MG63 (cell line): ENCODE measurements around the gene GPS1. TPM values are rescaled to one million over a fixed set of nuclear protein-coding genes. Genes with fewer than 3 reads are reported as not detected.

Experiments used
- DNase-seq: peaks from one replicate; pipeline ENCODE4 v3.0.0-alpha.2; 2020
- H3K27me3 ChIP-seq: fragments of 250-450 bp; sonication (Bioruptor Pico); 2 replicates; pipeline ENCODE4 v1.5.1; 2020; ENCODE audit warnings: mild to moderate bottlenecking, moderate library complexity
- H3K36me3 ChIP-seq: fragments of 250-450 bp; sonication (Bioruptor Pico); 2 replicates; pipeline ENCODE4 v1.5.1; 2020; ENCODE audit warnings: mild to moderate bottlenecking, moderate library complexity
- H3K4me3 ChIP-seq: fragments of 250-450 bp; sonication (Bioruptor Pico); 2 replicates; pipeline ENCODE4 v1.5.1; 2020; ENCODE audit warnings: mild to moderate bottlenecking, moderate library complexity
- H3K9me3 ChIP-seq: fragments of 250-450 bp; sonication (Bioruptor Pico); 2 replicates; pipeline ENCODE4 v1.5.1; 2020; ENCODE audit warnings: mild to moderate bottlenecking, moderate library complexity
- total RNA-seq: library from RNA; depleted of rRNA; stranded (reverse); fragments of >200 nt; shearing (Covaris generic); gene quantifications from 2 replicates; pipeline ENCODE4 v1.2.3, GENCODE V29; 2014; ENCODE audit warnings: low replicate concordance

GPS1 gene
- total RNA-seq, 1 experiment from 2014 or later = 181 TPM

GRCh38 chr17:82059272-82060000 lies 7.7 kb downstream of the GPS1 start:
- DNase-seq = no peak
- Histone ChIP-seq H3K36me3 (peaks cover 92% of the 10 kb centered on the region), H3K27me3 (no peaks in the 10 kb centered on the region), H3K9me3 (no peaks in the 10 kb centered on the region), H3K4me3 (no peak overlapping the region)

- H3K9me3 ChIP-seq = no peaks in the 10 kb centered on the region
- no peak overlapping the region for H3K4me3 ChIP-seq
- no peak for DNase-seq
- no peaks in the 10 kb centered on the region for H3K27me3 ChIP-seq
- peaks cover 92% of the 10 kb centered on the region for H3K36me3 ChIP-seq
Observed at GRCh38 chr17:82060001-82060380, 8.3 kb downstream of the GPS1 start.

GRCh38 chr17:82060614-82061013 lies 8.9 kb downstream of the GPS1 start:
- no peaks in the 10 kb centered on the region for H3K9me3 ChIP-seq
- H3K4me3 ChIP-seq = no peak overlapping the region
- H3K27me3 ChIP-seq = no peaks in the 10 kb centered on the region
- H3K36me3 ChIP-seq = peaks cover 90% of the 10 kb centered on the region
- DNase-seq = no peak

GRCh38 chr17:82061047-82061925 lies 9.6 kb downstream of the GPS1 start:
- Histone ChIP-seq H3K27me3 (no peaks in the 10 kb centered on the region), H3K9me3 (no peaks in the 10 kb centered on the region), H3K36me3 (peaks cover 83% of the 10 kb centered on the region), H3K4me3 (no peak overlapping the region)
- no peak for DNase-seq

- Histone ChIP-seq H3K4me3 (no peak overlapping the region), H3K36me3 (peaks cover 73% of the 10 kb centered on the region), H3K9me3 (no peaks in the 10 kb centered on the region), H3K27me3 (no peaks in the 10 kb centered on the region)
- DNase-seq = no peak
Observed at GRCh38 chr17:82062076-82062983, 10.6 kb downstream of the GPS1 start.

GRCh38 chr17:82062984-82063368 lies 11.3 kb downstream of the GPS1 start:
- Histone ChIP-seq H3K36me3 (peaks cover 66% of the 10 kb centered on the region), H3K27me3 (no peaks in the 10 kb centered on the region), H3K4me3 (no peak overlapping the region), H3K9me3 (no peaks in the 10 kb centered on the region)
- no peak for DNase-seq

GRCh38 chr17:82063424-82064415 lies 12.0 kb downstream of the GPS1 start:
- H3K9me3 ChIP-seq = no peaks in the 10 kb centered on the region
- no peak for DNase-seq
- no peaks in the 10 kb centered on the region for H3K27me3 ChIP-seq
- peak overlapping the region; percentile 93; the same call in 1 of the 2 replicates for H3K4me3 ChIP-seq
- peaks cover 61% of the 10 kb centered on the region for H3K36me3 ChIP-seq

- H3K36me3 ChIP-seq = peaks cover 52% of the 10 kb centered on the region
- peak overlapping the region; percentile 93 for H3K4me3 ChIP-seq
- H3K9me3 ChIP-seq = no peaks in the 10 kb centered on the region
- no peaks in the 10 kb centered on the region for H3K27me3 ChIP-seq
- no peak for DNase-seq
Observed at GRCh38 chr17:82064433-82065192, 12.9 kb downstream of the GPS1 start.

- Histone ChIP-seq H3K4me3 (peak overlapping the region; percentile 93), H3K36me3 (peaks cover 46% of the 10 kb centered on the region), H3K27me3 (no peaks in the 10 kb centered on the region), H3K9me3 (no peaks in the 10 kb centered on the region)
- no peak for DNase-seq
Observed at GRCh38 chr17:82065193-82065637, 13.5 kb downstream of the GPS1 start.

- Histone ChIP-seq H3K27me3 (no peaks in the 10 kb centered on the region), H3K36me3 (peaks cover 40% of the 10 kb centered on the region), H3K9me3 (no peaks in the 10 kb centered on the region), H3K4me3 (peak within 1 kb of the TSS; percentile 93)
- peak; percentile 65 for DNase-seq
Observed at GRCh38 chr17:82065638-82066303, 14.1 kb downstream of the GPS1 start, which contains the start of gene DUS1L. DUS1L (minus strand) TSS chr17:82065804; CDS start chr17:82065059, 745 bp downstream.

GRCh38 chr17:82070611-82071010 lies 18.9 kb downstream of the GPS1 start:
- DNase-seq = no peak
- H3K9me3 ChIP-seq = no peaks in the 10 kb centered on the region
- H3K27me3 ChIP-seq = peaks cover 2% of the 10 kb centered on the region; the same call in 1 of the 2 replicates
- H3K36me3 ChIP-seq = no peaks in the 10 kb centered on the region
- H3K4me3 ChIP-seq = no peak overlapping the region

GRCh38 chr17:82072827-82073226 lies 21.1 kb downstream of the GPS1 start:
- H3K36me3 ChIP-seq = peaks cover 8% of the 10 kb centered on the region
- H3K4me3 ChIP-seq = no peak overlapping the region
- DNase-seq = no peak
- peaks cover 2% of the 10 kb centered on the region; the same call in 1 of the 2 replicates for H3K27me3 ChIP-seq
- no peaks in the 10 kb centered on the region for H3K9me3 ChIP-seq

GRCh38 chr17:82073446-82073845 lies 21.7 kb downstream of the GPS1 start:
- Histone ChIP-seq H3K27me3 (peaks cover 2% of the 10 kb centered on the region; the same call in 1 of the 2 replicates), H3K4me3 (no peak overlapping the region), H3K36me3 (peaks cover 14% of the 10 kb centered on the region), H3K9me3 (no peaks in the 10 kb centered on the region)
- no peak for DNase-seq

- no peak for DNase-seq
- H3K27me3 ChIP-seq = peaks cover 2% of the 10 kb centered on the region; the same call in 1 of the 2 replicates
- H3K9me3 ChIP-seq = no peaks in the 10 kb centered on the region
- H3K36me3 ChIP-seq = peaks cover 38% of the 10 kb centered on the region
- no peak overlapping the region for H3K4me3 ChIP-seq
Observed at GRCh38 chr17:82076018-82076784, 24.5 kb downstream of the GPS1 start.
